Fibroblast of the aortic adventitia (primary cell): ENCODE results near the gene L3MBTL4. TPM values are rescaled to one million over a fixed set of nuclear protein-coding genes. Genes with fewer than 3 reads are reported as not detected.

Experiments used
- DNase-seq: peaks from one replicate; pipeline ENCODE4 v3.0.0-alpha.2; 2010; ENCODE audit warnings: low read depth
- H3K4me3 ChIP-seq: 2 replicates; pipeline ENCODE4 v1.5.1; 2011; ENCODE audit warnings: low read depth, mild to moderate bottlenecking, control low read depth, low read length, moderate library complexity
- CTCF ChIP-seq: IDR thresholded peaks from 2 replicates; pipeline ENCODE4 v1.5.1; 2011; ENCODE audit warnings: mild to moderate bottlenecking, low read length, control low read depth, inconsistent platforms; ENCODE audit not compliant: insufficient read depth
- total RNA-seq: library from RNA; depleted of rRNA; stranded (reverse); fragments of >200 nt; gene quantifications from 2 replicates; pipeline ENCODE4 v1.2.3, GENCODE V29; 2012; ENCODE audit warnings: low replicate concordance

The L3MBTL4 gene
- total RNA-seq, 1 donor = not detected

- no peak for DNase-seq
- no peak for TF ChIP-seq CTCF
- H3K4me3 ChIP-seq = no peak overlapping the region
Measured at GRCh38 chr18:6210349-6211173, 204.2 kb downstream of the L3MBTL4 start.

- DNase-seq = no peak
- no peak overlapping the region for H3K4me3 ChIP-seq
- no peak for TF ChIP-seq CTCF
Measured at GRCh38 chr18:6207941-6208340, 206.8 kb downstream of the L3MBTL4 start.

DNA sequence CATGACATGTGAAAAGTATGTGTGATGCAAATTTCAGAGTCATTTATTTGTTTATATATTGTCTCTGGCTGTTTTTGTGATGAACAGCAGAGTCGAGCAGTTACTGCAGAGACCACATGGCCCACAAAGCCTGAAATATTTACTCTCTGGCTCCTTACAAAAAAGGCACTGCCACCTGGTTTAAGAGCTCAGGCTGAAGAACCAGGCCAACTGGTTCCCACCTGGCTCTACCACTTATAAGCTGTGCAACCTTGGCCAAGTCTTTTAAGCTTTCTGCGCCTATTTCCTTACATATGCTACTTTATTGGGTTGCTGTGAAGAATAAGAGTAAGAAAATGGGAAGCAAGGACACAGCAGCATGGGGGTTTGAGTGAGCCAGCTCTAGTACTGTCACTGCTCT lies 207.6 kb downstream of the L3MBTL4 start:
- no peak for TF ChIP-seq CTCF

DNA sequence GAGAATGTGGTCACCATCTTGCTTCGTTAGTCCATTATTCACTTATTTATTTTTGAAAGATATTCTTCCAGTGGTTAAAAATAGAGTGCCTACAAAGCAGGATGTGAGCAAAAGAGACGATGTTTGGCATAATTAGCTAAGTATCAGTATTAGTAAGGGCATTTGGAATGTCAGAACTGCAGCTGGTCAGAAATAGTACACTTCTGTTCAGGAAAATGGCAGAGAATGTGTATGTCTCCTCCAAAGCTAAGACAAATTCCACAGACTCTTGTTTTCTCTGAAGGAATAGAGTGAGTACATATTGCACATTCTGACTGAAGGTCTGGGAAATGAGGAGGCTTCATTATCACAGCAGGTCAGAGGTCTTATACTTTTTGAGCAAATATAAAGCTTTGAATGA lies 209.0 kb downstream of the L3MBTL4 start:
- TF ChIP-seq CTCF = no peak
- H3K4me3 ChIP-seq = no peak overlapping the region
- no peak for DNase-seq

More for the DNA sequence above, 207.6 kb downstream of the L3MBTL4 start:
- DNase-seq = no peak
- no peak overlapping the region for H3K4me3 ChIP-seq

- H3K4me3 ChIP-seq = no peak overlapping the region
- no peak for DNase-seq
- TF ChIP-seq CTCF = no peak
Measured at GRCh38 chr18:6204476-6204875, 210.2 kb downstream of the L3MBTL4 start.

DNA sequence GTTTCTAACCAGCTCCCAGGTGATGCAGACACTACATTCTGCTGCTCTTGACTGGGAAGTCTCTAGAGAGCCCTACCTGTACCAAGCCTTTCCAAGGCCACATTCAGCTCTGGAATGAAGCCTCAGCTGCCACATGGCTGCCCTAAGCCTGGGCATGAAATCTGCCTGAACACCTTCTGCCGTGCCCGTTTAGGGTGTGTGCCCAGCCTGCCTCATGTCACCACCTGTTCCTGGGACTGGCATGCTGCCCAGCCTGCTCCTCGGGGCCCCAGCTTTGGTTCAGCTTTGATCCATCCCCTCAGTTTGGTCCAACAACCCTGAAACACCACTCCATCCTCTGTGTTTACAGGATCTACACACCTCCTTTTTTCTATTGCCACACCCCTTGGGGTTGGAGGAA lies 210.9 kb downstream of the L3MBTL4 start:
- DNase-seq = no peak
- H3K4me3 ChIP-seq = no peak overlapping the region
- TF ChIP-seq CTCF = no peak

- no peak for DNase-seq
- H3K4me3 ChIP-seq = no peak overlapping the region
- TF ChIP-seq CTCF = no peak
Measured at GRCh38 chr18:6202861-6203260, 211.8 kb downstream of the L3MBTL4 start.
